ENCODE data around the gene CLPTM1L. TPM values are rescaled to one million over a fixed set of nuclear protein-coding genes. Genes with fewer than 3 reads are reported as not detected.
"Not testable (repeated sequence)": the region's sequence is repeated elsewhere in the genome, so short reads cannot be mapped to it uniquely, and the experiment has no call there.

CLPTM1L gene
- total RNA-seq, 4 donors from 2014 or later, result 68.8 to 102 (median 84.4) TPM

DNA sequence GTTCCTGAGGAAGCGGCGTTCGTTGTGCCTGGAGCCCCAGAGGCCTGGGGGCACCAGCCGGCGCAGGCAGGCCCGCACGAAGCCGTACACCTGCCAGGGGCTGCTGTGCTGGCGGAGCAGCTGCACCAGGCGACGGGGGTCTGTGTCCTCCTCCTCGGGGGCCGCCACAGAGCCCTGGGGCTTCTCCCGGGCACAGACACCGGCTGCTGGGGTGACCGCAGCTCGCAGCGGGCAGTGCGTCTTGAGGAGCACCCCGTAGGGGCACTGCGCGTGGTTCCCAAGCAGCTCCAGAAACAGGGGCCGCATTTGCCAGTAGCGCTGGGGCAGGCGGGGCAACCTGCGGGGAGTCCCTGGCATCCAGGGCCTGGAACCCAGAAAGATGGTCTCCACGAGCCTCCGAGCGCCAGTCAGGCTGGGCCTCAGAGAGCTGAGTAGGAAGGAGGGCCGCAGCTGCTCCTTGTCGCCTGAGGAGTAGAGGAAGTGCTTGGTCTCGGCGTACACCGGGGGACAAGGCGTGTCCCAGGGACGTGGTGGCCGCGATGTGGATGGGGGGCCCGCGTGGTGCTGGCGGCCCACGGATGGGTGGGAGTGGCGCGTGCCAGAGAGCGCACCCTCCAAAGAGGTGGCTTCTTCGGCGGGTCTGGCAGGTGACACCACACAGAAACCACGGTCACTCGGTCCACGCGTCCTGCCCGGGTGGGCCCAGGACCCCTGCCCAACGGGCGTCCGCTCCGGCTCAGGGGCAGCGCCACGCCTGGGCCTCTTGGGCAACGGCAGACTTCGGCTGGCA is 51.3 kb downstream of the CLPTM1L start:
- Histone ChIP-seq H3K27me3 (peaks cover 0 to 37% of the 10 kb centered on the region in 2 donors), H3K4me3 (no peak overlapping the region), H3K9me3 (peaks cover 0 to 4% (median 0%) of the 10 kb centered on the region in 4 donors), H3K4me1 (peaks cover 0 to 14% (median 3%) of the 10 kb centered on the region in 4 donors), H3K27ac (no peak overlapping the region), H3K36me3 (no peaks in the 10 kb centered on the region)
- TF ChIP-seq CTCF (IDR thresholded peaks at IDR 0.05) (no peak), EP300 (IDR thresholded peaks at IDR 0.05) (no peak), POLR2A (IDR thresholded peaks at IDR 0.05) (no peak)
- whole genome bisulfite sequencing, 2 donors, result 88 to 91% methylated on average over 41 to 45 of the region's 60 CpGs
- DNase-seq (ENCODE audit: low spot score in 2 of 2), result no peak

GRCh38 chr5:1292846-1293415 is 52.0 kb downstream of the CLPTM1L start:
- WGBS, 2 donors, result 87% methylated on average over 20 to 30 of the region's 30 CpGs
- Histone ChIP-seq H3K9me3 (peaks cover 0 to 11% (median 0%) of the 10 kb centered on the region in 4 donors), H3K4me1 (peaks cover 0 to 14% (median 3%) of the 10 kb centered on the region in 4 donors), H3K4me3 (no peak overlapping the region), H3K27ac (no peak overlapping the region), H3K27me3 (peaks cover 0 to 37% of the 10 kb centered on the region in 2 donors), H3K36me3 (no peaks in the 10 kb centered on the region)
- no peak for DNase-seq (ENCODE audit: low spot score in 2 of 2)
- TF ChIP-seq EP300 (IDR thresholded peaks at IDR 0.05), result no peak
- no peak for TF ChIP-seq CTCF (IDR thresholded peaks at IDR 0.05)
- TF ChIP-seq POLR2A (IDR thresholded peaks at IDR 0.05), result no peak

DNA sequence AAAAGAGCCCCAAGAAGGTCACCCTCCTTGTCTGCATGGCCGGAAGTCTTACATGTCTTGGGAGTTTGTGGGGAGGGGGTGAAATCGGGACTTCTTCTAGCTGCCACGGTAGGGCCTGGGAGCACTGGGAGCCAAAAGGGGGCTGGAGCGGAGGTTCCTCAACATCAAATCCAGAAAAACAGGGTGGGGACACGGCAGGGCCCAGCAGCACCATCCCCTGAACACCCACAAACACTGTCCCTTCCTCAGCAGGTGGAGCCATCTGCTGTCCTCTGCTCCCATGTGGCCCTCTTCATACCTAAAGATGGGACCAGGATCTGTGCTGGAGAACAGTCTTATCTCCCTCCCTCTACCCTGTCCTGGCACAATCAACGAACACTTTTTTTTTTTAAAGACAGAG is 52.8 kb downstream of the CLPTM1L start:
- Histone ChIP-seq H3K4me3 (no peak overlapping the region), H3K36me3 (no peaks in the 10 kb centered on the region), H3K9me3 (peaks cover 0 to 11% (median 0%) of the 10 kb centered on the region in 4 donors), H3K4me1 (peaks cover 0 to 14% (median 3%) of the 10 kb centered on the region in 4 donors), H3K27me3 (peaks cover 0 to 37% of the 10 kb centered on the region in 2 donors), H3K27ac (no peak overlapping the region)
- WGBS, 2 donors, result 77% methylated on average over 6 of the region's 6 CpGs
- TF ChIP-seq EP300 (IDR thresholded peaks at IDR 0.05) (no peak), CTCF (IDR thresholded peaks at IDR 0.05) (no peak), POLR2A (IDR thresholded peaks at IDR 0.05) (no peak)
- DNase-seq (ENCODE audit: low spot score in 2 of 2), result no peak

- H3K27me3 ChIP-seq, result peaks cover 0 to 37% of the 10 kb centered on the region in 2 donors
- peaks cover 0 to 11% (median 0%) of the 10 kb centered on the region in 4 donors for H3K9me3 ChIP-seq
- TF ChIP-seq CTCF (IDR thresholded peaks at IDR 0.05) (no peak), POLR2A (IDR thresholded peaks at IDR 0.05) (no peak), EP300 (IDR thresholded peaks at IDR 0.05) (no peak)
- no peak overlapping the region for H3K27ac ChIP-seq
- peaks cover 0 to 14% (median 3%) of the 10 kb centered on the region in 4 donors for H3K4me1 ChIP-seq
- WGBS, 2 donors, result 84 to 87% methylated on average over 24 of the region's 24 CpGs
- no peak for DNase-seq (ENCODE audit: low spot score in 2 of 2)
- no peak overlapping the region for H3K4me3 ChIP-seq
- no peaks in the 10 kb centered on the region for H3K36me3 ChIP-seq
Measured at GRCh38 chr5:1291611-1292080, 53.3 kb downstream of the CLPTM1L start.

DNA sequence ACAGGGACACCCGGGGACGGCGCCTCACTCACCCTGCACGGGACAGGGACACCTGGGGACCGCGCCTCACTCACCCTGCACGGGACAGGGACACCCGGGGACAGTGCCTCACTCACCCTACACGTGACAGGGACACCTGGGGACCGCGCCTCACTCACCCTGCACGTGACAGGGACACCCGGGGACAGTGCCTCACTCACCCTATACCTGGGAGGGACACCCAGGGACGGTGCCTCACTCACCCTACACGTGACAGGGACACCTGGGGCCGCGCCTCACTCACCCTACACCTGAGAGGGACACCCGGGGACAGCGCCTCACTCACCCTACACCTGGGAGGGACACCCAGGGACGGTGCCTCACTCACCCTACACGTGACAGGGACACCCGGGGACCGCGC is 53.9 kb downstream of the CLPTM1L start:
- Histone ChIP-seq H3K27me3 (peaks cover 0 to 36% of the 10 kb centered on the region in 2 donors), H3K9me3 (peaks cover 0 to 11% (median 0%) of the 10 kb centered on the region in 4 donors), H3K4me1 (peaks cover 0 to 14% (median 3%) of the 10 kb centered on the region in 4 donors)
- H3K36me3 ChIP-seq; H3K4me3 ChIP-seq; DNase-seq (ENCODE audit: low spot score in 2 of 2); H3K27ac ChIP-seq: not testable (repeated sequence)
- WGBS, 2 donors, result 84% methylated on average over 13 of the region's 24 CpGs; no CpG with 5 or more reads in 1 of the 2 donors

GRCh38 chr5:1289559-1289958 is 55.3 kb downstream of the CLPTM1L start:
- DNase-seq (ENCODE audit: low spot score in 2 of 2); H3K4me1 ChIP-seq; H3K36me3 ChIP-seq; H3K4me3 ChIP-seq; H3K27ac ChIP-seq: not testable (repeated sequence)
- peaks cover 0 to 24% of the 10 kb centered on the region in 2 donors for H3K27me3 ChIP-seq
- 90% methylated on average over 13 of the region's 32 CpGs; no CpG with 5 or more reads in 1 of the 2 donors for WGBS, 2 donors
- H3K9me3 ChIP-seq, result peaks cover 0 to 11% (median 0%) of the 10 kb centered on the region in 4 donors

Measured in tibial nerve (tissue), 4 donors.